GM18867 (cell line): ENCODE data around the gene RBM20.
"Not testable (repeated sequence)": the region's sequence is repeated elsewhere in the genome, so short reads cannot be mapped to it uniquely, and the experiment has no call there.

Experiments used
- ATAC-seq: cut with Tn5 transposase; IDR thresholded peaks from one replicate; pipeline ENCODE4 v1.9.1; 2021; ENCODE audit warnings: mild to moderate bottlenecking, moderate library complexity; ENCODE audit not compliant: unreplicated experiment

Gene RBM20

GRCh38 chr10:110625356-110625894 is 18.7 kb upstream of the RBM20 start:
- no peak for ATAC-seq

DNA sequence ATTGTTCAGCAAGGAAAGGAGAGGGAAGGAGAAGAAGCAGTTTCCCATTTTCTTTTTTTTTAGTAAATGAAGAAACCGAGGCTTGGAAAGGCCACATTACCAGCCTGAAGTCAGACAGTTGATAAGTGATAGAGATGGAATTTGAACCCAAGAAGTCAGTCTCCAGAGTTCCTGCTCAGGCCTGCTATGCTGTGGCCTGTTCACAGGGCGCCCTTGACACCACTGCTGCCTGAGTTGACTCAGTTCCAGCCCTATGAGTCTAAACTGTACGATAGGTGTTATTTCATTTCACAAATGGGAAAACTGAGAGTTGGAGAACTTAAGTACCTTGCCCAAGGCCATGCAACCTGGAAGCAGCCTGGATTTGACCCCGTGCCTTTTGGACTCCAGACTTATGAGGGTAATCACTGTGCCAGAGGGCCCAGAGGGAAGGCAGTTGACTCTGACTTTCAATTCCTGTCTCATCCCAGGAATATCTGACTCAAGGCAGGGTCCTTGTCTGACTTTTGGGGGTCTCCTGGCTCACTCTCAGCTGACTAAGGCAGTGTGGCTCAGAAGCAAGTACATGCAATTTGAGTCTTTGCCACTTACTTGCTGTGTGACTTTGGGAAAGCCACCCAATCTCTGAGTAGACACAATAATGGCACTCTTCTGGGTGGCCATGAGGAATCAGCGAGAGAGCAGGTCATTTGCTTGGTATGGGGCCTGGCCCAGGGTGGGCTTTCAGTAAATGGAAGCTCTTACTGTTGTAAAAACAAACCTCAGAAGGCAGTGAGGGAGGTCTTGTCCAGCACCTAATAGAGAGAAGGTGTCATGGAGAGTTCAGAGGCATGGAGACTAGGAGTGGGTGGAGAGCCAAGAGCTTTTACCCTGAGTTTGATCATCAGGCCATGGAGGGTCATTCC is 17.9 kb upstream of the RBM20 start:
- no peak for ATAC-seq

GRCh38 chr10:110628161-110628560 is 16.0 kb upstream of the RBM20 start:
- no peak for ATAC-seq

GRCh38 chr10:110629680-110630191 is 14.4 kb upstream of the RBM20 start:
- no peak for ATAC-seq

GRCh38 chr10:110631934-110632333 is 12.2 kb upstream of the RBM20 start:
- no peak for ATAC-seq

DNA sequence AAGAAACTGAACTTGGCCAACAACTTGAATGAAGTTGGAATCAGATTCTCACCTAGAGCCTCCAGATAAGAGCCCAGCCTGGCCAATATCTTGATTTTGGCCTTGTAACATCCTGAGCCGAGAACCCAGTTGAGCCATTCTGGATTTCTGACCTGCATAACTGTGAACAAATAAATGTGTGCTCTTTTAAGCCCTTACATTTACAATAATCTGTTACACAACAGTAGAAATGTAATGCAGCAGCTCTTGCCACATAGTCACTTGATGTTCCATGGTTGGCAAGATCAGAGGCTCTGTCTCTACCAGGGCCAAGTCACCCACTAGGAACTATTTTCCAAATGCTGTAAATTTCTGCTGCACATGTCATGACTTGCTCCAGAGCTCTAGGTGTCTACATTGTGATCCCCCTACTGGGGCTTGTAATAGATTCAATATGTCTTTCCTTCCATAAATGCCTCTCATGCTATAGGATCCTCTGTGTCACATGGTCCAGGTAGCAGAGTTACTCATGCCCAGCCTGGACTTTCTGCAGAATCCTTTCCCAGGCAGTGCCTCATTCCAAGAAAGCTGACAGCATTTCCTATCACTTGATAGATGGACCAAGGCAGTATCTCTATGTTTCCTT is 11.4 kb upstream of the RBM20 start:
- no peak for ATAC-seq

GRCh38 chr10:110634527-110635209 is 9.5 kb upstream of the RBM20 start:
- ATAC-seq: no peak

- ATAC-seq: no peak
Measured at GRCh38 chr10:110636572-110636931, 7.6 kb upstream of the RBM20 start.

DNA sequence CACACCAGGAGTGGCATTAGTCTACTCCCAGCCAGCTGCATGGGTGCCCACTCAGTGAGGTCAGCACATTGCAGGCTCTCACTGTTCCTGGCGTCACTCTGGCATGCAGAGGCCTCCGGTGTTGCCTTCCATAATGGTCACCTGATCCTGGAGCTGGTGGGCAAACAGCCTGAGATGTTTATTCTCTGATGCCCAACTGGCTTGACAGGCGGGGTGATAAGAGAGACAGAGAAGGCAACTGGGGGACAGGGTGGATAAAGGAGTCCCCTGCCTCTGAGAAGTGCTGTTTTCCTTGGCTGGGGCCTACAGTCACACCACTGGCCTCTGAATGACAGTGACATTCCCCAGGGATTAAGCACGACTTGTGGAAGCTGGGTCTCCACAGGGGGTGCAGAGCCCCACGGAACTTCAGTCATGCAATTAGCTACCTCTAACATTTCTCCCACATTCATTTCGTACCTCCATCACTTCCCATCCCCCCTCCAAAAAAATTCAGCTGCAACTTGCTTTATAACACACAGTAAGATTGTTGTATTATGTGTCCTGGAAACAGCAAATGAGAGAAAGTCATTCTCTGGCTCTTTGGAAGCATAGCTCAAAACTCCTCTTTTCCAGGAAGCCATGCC is 7.1 kb upstream of the RBM20 start:
- no peak for ATAC-seq

- no peak for ATAC-seq
Measured at GRCh38 chr10:110637558-110638053, 6.5 kb upstream of the RBM20 start.

DNA sequence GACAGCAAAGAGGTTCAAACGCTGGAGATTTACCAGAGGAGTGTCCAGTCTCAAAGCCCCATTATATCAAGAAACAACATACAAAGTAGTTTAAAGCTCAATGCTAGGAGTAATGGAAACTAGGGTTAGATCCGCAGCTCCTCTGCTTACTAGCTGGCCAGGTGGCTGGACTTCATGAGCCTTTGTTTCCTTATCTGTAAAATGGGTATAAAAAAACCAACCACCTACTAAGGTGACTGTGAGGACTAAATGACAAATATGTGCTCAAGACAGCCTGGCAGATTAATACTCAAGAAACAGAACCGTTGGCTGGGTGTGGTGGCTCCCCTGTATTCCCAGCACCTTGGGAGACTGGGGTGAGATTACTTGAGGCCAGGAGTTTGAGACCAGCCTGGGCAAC is 5.8 kb upstream of the RBM20 start:
- ATAC-seq: no peak

DNA sequence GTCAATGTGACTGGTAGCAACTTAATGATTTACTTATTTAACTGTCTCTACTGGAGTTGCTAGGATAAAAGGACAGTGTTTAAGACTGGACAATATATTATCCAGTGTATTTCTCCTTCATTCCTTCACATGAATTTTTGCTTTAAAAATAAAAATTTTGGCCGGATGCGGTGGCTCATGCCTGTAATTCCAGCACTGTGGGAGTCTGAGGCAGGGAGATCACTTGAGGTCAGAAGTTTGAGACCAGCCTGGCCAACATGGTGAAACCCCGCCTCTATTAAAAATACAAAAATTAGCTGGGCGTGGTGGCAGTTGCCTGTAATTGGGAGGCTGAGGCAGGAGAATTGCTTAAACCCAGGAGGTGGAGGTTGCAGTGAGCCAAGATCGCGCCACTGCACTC is 5.1 kb upstream of the RBM20 start:
- not testable (repeated sequence) for ATAC-seq

DNA sequence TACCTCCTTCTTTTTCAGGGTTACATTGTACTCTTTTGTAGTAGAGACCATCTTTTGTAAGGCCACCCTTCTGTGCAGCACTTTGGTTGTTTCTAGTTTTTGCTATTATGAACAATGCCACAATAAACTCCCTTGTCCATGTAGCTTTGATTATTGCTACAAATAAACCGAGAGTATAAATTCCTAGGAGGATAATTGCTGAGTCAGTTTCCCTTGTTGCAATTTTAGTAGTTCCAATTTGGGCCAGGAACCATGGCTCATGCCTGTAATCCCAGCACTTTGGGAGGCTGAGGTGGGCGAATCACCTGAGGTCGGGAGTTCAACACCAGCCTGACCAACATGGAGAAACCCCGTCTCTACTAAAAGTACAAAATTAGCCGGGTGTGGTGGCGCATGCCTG is 4.3 kb upstream of the RBM20 start:
- ATAC-seq: not testable (repeated sequence)

GRCh38 chr10:110641256-110641655 is 2.9 kb upstream of the RBM20 start:
- no peak for ATAC-seq

DNA sequence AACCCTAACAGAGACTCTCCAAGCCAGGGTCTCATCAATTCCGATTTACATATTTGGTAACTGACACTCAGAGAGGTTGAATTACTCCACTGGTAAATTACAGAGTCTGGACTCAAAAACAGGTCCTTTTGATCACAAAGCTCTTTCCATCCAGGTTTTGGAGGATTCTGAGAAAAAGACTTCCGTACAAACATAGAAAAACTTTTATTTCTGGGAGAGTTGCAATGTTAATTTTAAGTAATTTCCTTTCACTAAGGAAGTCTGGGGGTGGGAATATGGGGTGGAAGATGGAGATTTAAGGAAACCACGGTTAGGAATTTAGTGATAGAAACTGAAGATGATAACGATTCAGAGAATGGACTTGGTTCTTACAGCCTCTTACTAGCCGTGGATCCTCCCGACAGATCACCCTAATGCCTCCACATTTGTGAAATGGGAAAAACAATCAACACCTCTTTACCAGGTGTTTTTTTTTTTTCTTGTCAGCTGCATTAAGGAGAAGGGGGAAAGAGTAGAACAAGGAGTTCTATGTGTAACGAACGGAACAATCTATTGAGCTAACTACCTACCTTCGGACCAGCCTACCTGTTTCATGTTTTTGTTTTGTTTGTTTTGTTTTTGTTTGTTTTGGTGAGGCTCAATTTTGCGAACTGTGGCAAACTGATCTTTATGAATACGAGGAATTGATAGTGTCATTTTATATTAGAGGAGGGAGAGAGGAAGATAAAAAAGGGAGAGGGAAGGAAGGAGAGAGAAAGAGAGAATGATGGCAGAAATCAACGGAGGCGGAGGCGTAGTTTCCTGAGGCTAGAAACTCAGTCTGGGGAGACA is 1.7 kb upstream of the RBM20 start:
- ATAC-seq: no peak

GRCh38 chr10:110643035-110643652 is 992 bp upstream of the RBM20 start:
- no peak for ATAC-seq

DNA sequence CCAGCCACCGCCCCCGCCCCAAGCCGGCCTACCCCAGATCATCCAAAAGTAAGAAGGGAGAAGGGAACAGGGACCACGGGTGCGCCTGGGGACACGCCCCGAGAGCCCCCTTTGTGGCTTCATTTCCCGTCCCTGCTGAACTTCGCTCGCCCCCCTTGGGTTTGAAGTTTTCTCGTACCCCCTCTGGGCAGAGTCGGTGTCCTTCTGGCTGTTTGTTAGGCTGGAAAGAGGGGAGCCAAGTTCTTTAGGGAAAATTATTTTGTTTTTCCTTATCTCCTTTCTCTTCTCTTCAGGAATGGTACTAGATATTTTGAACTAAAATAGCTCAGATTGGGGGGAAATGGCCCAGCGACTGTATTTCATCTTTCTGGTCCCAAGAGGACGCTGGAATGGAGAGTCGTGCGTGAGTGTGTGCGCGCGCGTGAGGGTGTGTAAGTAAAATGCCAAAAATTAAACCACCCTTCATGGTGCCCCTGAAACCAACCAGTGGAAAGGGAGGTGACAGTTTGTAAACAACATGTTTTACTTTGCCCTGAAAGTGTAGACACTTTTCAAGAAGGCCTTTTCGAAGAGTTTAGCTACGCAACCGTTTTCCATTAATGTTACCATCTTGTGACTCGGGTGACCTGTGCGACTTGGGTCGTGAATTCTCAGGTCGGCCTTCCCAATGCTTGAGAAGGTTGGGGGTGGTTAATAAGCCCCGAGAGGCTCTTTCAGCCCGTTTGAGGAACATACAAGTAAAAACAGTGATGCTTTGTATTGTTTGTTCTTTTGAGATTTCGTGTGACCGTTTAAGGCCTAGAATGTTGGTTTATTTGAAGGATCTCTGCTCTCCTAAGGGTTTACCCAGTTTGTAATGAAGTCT is 694 bp downstream of the RBM20 start:
- ATAC-seq: no peak

DNA sequence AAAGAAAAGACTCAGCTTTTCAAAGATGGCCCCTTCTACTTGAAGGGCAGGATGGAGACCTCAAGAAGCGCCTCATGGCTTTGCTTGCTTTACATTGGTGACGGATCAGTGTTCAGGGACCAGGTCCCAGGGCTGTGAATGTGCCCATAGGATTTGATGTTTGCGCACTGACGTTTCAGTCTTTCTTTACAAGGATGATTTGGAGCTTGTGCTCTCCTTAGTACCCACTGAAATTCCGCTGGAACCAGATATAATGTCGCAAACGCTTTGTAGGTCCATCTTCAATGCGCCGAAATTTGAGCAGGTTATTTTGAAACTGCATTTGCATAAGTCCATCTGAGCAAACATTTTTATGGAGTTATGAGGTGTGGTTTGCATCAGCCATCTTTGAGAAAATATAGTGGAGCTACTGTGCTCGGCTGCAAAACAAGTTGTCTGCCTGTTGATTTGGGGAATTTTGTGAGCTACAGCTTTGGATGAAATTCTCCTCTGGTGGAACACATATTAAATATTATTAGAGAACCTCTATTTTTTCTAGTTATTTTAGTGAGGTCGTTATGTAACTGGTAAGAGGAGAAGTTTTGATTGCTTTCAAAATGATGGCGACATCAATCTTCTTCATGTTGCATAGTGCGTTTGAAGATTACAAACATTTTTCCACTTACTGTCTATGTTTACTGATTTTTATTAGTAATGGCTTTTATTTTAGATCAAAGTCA is 2.4 kb downstream of the RBM20 start:
- no peak for ATAC-seq
